DND-41 (cell line): ENCODE results near the gene ACAP2.

Experiments used
- ATAC-seq: fragments of 200-7000 bp; cut with Tn5 transposase; 3 replicates; pipeline ENCODE4 v1.9.1; 2021; ENCODE audit warnings: low read depth; ENCODE audit not compliant: insufficient read depth
- DNase-seq: peaks from one replicate; pipeline ENCODE4 v3.0.0-alpha.2; 2020
- H2AFZ ChIP-seq: 2 replicates; pipeline ENCODE4 v1.6.0; 2012; ENCODE audit warnings: low read depth, low read length
- H3K27ac ChIP-seq: 2 replicates; pipeline ENCODE4 v1.5.1; 2012; ENCODE audit warnings: low read length, inconsistent platforms
- H3K27me3 ChIP-seq: fragments of 200-600 bp; sonication (generic); 2 replicates; pipeline ENCODE4 v1.6.0; 2012; ENCODE audit warnings: low read length, mild to moderate bottlenecking, inconsistent platforms; ENCODE audit not compliant: insufficient read depth, poor library complexity
- H3K36me3 ChIP-seq: 2 replicates; pipeline ENCODE4 v1.5.1; 2012; ENCODE audit warnings: low read length, inconsistent platforms; ENCODE audit not compliant: insufficient read depth
- H3K4me1 ChIP-seq: 2 replicates; pipeline ENCODE4 v1.5.1; 2012; ENCODE audit warnings: mild to moderate bottlenecking, low read length; ENCODE audit not compliant: insufficient read depth
- H3K4me2 ChIP-seq: 2 replicates; pipeline ENCODE4 v1.6.0; 2012; ENCODE audit warnings: mild to moderate bottlenecking, moderate library complexity, low read length, inconsistent platforms; ENCODE audit not compliant: insufficient read depth
- H3K4me3 ChIP-seq, 2 experiments: fragments of 200-600 bp in 1 of 2; shearing (Covaris generic) in 1 of 2; 2 replicates each; pipeline ENCODE4 v1.5.1; 2012 to 2016; ENCODE audit warnings: inconsistent platforms in 2 of 2, low read length in 2 of 2, mild to moderate bottlenecking in 2 of 2, low read depth in 1 of 2, moderate library complexity in 1 of 2
- H3K79me2 ChIP-seq: 2 replicates; pipeline ENCODE4 v1.6.0; 2012; ENCODE audit warnings: low read length, inconsistent platforms; ENCODE audit not compliant: insufficient read depth
- H3K9ac ChIP-seq: 2 replicates; pipeline ENCODE4 v1.6.0; 2012; ENCODE audit warnings: low read depth, mild to moderate bottlenecking, inconsistent platforms, low read length, moderate library complexity
- H3K9me3 ChIP-seq: 2 replicates; pipeline ENCODE4 v1.5.1; 2012; ENCODE audit warnings: low read length, moderate library complexity, mild to moderate bottlenecking, inconsistent platforms; ENCODE audit not compliant: insufficient read depth, severe bottlenecking
- H4K20me1 ChIP-seq: 2 replicates; pipeline ENCODE4 v1.6.0; 2012; ENCODE audit warnings: low read length; ENCODE audit not compliant: insufficient read depth
- EZH2 ChIP-seq: IDR thresholded peaks from 3 replicates; pipeline ENCODE4 v1.6.1; 2012; ENCODE audit warnings: borderline replicate concordance, low read depth, mild to moderate bottlenecking, moderate library complexity, low read length, inconsistent platforms; ENCODE audit not compliant: severe bottlenecking
- TF ChIP-seq, protein P1 (sequence below): IDR thresholded peaks from 2 replicates; pipeline ENCODE4 v1.5.1; 2012; ENCODE audit warnings: borderline replicate concordance, low read length, moderate library complexity, mild to moderate bottlenecking; ENCODE audit not compliant: poor library complexity, severe bottlenecking; ENCODE audit errors: extremely low read depth

The ACAP2 gene

GRCh38 chr3:195270079-195270816 lies 172.6 kb downstream of the ACAP2 start:
- ATAC-seq (0 out of 3 replicates have a peak, but pooled peaks have one; percentile 10), DNase-seq (peak; percentile 60)
- peak overlapping the region; percentile 41 to 98 for H3K4me3 ChIP-seq
- peak overlapping the region; percentile 95 for H3K4me2 ChIP-seq
- H3K79me2 ChIP-seq: peaks cover 39% of the 10 kb centered on the region
- no peak for TF ChIP-seq EZH2
- TF ChIP-seq, protein P1, sequence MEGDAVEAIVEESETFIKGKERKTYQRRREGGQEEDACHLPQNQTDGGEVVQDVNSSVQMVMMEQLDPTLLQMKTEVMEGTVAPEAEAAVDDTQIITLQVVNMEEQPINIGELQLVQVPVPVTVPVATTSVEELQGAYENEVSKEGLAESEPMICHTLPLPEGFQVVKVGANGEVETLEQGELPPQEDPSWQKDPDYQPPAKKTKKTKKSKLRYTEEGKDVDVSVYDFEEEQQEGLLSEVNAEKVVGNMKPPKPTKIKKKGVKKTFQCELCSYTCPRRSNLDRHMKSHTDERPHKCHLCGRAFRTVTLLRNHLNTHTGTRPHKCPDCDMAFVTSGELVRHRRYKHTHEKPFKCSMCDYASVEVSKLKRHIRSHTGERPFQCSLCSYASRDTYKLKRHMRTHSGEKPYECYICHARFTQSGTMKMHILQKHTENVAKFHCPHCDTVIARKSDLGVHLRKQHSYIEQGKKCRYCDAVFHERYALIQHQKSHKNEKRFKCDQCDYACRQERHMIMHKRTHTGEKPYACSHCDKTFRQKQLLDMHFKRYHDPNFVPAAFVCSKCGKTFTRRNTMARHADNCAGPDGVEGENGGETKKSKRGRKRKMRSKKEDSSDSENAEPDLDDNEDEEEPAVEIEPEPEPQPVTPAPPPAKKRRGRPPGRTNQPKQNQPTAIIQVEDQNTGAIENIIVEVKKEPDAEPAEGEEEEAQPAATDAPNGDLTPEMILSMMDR: no peak
- no peaks in the 10 kb centered on the region for H3K9me3 ChIP-seq
- peak overlapping the region; percentile 95 for H2AFZ ChIP-seq
- peaks cover 16% of the 10 kb centered on the region for H3K36me3 ChIP-seq
- no peaks in the 10 kb centered on the region for H3K27me3 ChIP-seq
- H4K20me1 ChIP-seq: peaks cover 41% of the 10 kb centered on the region
- peak overlapping the region; percentile 79 for H3K9ac ChIP-seq
- peak overlapping the region; percentile 80 for H3K27ac ChIP-seq
- H3K4me1 ChIP-seq: peaks cover 31% of the 10 kb centered on the region

GRCh38 chr3:195269375-195270078 lies 173.3 kb downstream of the ACAP2 start:
- Histone ChIP-seq H3K9ac (peak overlapping the region; percentile 79), H3K27ac (peak overlapping the region; percentile 80; the same call in 1 of the 2 replicates), H3K4me1 (peaks cover 31% of the 10 kb centered on the region), H3K36me3 (peaks cover 16% of the 10 kb centered on the region), H3K27me3 (no peaks in the 10 kb centered on the region), H3K79me2 (peaks cover 39% of the 10 kb centered on the region), H3K9me3 (no peaks in the 10 kb centered on the region), H3K4me3 (peak overlapping the region; percentile 41 to 98; a peak in 3 of 4 replicates), H2AFZ (0 out of 2 replicates have a peak overlapping the region, but pooled peaks have one; percentile 95), H4K20me1 (peaks cover 46% of the 10 kb centered on the region), H3K4me2 (peak overlapping the region; percentile 95)
- no peak for ATAC-seq
- DNase-seq: no peak
- TF ChIP-seq EZH2: no peak
- TF ChIP-seq, protein P1: no peak

DNA sequence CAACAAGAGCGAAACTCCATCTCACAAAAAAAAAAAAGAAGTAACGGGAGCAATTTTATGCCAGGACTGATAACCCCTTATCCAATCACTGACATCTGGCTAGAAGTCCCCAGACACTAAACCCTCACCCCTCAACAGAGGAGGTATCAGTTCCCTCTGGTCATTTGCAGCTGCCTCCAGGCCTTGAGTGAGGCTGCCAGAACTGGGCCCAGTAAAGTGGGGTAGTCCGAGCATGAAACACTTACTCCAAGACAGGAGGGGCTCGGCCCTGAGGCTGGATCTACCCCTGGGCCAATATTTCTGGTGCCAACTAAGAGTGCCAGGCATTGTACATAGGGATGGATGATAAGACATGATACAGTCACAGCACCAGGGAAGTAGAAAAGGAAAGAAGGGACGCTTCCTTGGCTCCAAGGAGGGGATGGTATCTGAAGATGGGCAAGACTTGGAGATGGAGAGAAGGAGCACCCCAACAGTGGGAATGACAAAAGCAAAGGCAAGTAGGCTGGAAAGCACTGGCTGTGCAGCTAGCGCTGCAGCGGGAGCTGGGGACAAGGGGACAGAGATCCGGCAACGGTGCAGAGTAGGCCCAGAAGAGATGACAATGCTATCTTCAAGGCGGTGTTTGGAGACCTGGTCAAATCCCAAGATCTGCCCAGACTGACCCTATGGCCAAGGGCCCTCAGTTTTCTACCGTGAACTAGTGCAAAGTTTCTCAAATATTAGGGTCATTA lies 174.1 kb downstream of the ACAP2 start:
- Histone ChIP-seq H3K4me2 (peak overlapping the region; percentile 95), H3K79me2 (peaks cover 45% of the 10 kb centered on the region)

More for the DNA sequence above, 174.1 kb downstream of the ACAP2 start:
- Histone ChIP-seq H3K4me3 (peak overlapping the region in 1 of 2 experiments; percentile 98; a peak in 2 of 4 replicates), H3K9me3 (no peaks in the 10 kb centered on the region), H3K9ac (peak overlapping the region; percentile 79; the same call in 1 of the 2 replicates), H4K20me1 (peaks cover 54% of the 10 kb centered on the region), H3K27ac (no peak overlapping the region), H3K4me1 (peaks cover 31% of the 10 kb centered on the region), H3K27me3 (no peaks in the 10 kb centered on the region), H2AFZ (no peak overlapping the region), H3K36me3 (peaks cover 16% of the 10 kb centered on the region)
- ATAC-seq (no peak), DNase-seq (no peak)
- TF ChIP-seq EZH2: no peak
- TF ChIP-seq, protein P1: no peak
